ENCODE results near the gene FN1. TPM values are rescaled to one million over a fixed set of nuclear protein-coding genes. Genes with fewer than 3 reads are reported as not detected.

FN1 gene
- total and polyA plus RNA-seq, 7 donors: 16.0 to 64.3 (median 40.3) TPM

- intact Hi-C loops (cut with DNase I): no loop called here
- no peak for ATAC-seq
- H3K4me1 ChIP-seq: no peaks in the 10 kb centered on the region
- H3K36me3 ChIP-seq (ENCODE audit: insufficient read depth in 1 of 2, low read depth in 1 of 2): peaks cover 0 to 52% of the 10 kb centered on the region in 2 donors
- 96 to 99% (median 97%) methylated on average over 6 of the region's 6 CpGs for WGBS, 3 donors
- no peaks in the 10 kb centered on the region for H3K27me3 ChIP-seq (ENCODE audit: insufficient read depth in 3 of 3, low read length in 2 of 3)
- no peak overlapping the region for H3K27ac ChIP-seq
- no peaks in the 10 kb centered on the region for H3K9me3 ChIP-seq
- H3K4me3 ChIP-seq: no peak overlapping the region
- no peak for DNase-seq
- TF ChIP-seq, protein P1, sequence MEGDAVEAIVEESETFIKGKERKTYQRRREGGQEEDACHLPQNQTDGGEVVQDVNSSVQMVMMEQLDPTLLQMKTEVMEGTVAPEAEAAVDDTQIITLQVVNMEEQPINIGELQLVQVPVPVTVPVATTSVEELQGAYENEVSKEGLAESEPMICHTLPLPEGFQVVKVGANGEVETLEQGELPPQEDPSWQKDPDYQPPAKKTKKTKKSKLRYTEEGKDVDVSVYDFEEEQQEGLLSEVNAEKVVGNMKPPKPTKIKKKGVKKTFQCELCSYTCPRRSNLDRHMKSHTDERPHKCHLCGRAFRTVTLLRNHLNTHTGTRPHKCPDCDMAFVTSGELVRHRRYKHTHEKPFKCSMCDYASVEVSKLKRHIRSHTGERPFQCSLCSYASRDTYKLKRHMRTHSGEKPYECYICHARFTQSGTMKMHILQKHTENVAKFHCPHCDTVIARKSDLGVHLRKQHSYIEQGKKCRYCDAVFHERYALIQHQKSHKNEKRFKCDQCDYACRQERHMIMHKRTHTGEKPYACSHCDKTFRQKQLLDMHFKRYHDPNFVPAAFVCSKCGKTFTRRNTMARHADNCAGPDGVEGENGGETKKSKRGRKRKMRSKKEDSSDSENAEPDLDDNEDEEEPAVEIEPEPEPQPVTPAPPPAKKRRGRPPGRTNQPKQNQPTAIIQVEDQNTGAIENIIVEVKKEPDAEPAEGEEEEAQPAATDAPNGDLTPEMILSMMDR (IDR thresholded peaks at IDR 0.05): no peak
These were observed 60.4 kb downstream of the FN1 start for GRCh38 chr2:215375467-215375830.

- Histone ChIP-seq H3K36me3 (ENCODE audit: insufficient read depth in 1 of 2, low read depth in 1 of 2) (peaks cover 0 to 54% of the 10 kb centered on the region in 2 donors), H3K27ac (no peak overlapping the region), H3K4me1 (no peaks in the 10 kb centered on the region), H3K4me3 (no peak overlapping the region), H3K27me3 (ENCODE audit: insufficient read depth in 3 of 3, low read length in 2 of 3) (no peaks in the 10 kb centered on the region), H3K9me3 (no peaks in the 10 kb centered on the region)
- TF ChIP-seq, protein P1 (IDR thresholded peaks at IDR 0.05): no peak
- ATAC-seq (no peak), DNase-seq (no peak)
- 94 to 97% (median 95%) methylated on average over 10 of the region's 10 CpGs for WGBS, 3 donors
- intact Hi-C loops (cut with DNase I): no loop called here
These were observed 61.0 kb downstream of the FN1 start for GRCh38 chr2:215374642-215375466.

- TF ChIP-seq, protein P1 (IDR thresholded peaks at IDR 0.05): no peak
- Histone ChIP-seq H3K27me3 (ENCODE audit: insufficient read depth in 3 of 3, low read length in 2 of 3) (no peaks in the 10 kb centered on the region), H3K4me1 (no peaks in the 10 kb centered on the region), H3K27ac (no peak overlapping the region), H3K4me3 (no peak overlapping the region), H3K9me3 (no peaks in the 10 kb centered on the region), H3K36me3 (ENCODE audit: insufficient read depth in 1 of 2, low read depth in 1 of 2) (peaks cover 0 to 62% of the 10 kb centered on the region in 2 donors)
- ATAC-seq (no peak), DNase-seq (no peak)
- intact Hi-C loops (cut with DNase I): no loop called here
- 79 to 88% (median 80%) methylated on average over 1 of the region's 1 CpG for WGBS, 3 donors
These were observed 61.9 kb downstream of the FN1 start for GRCh38 chr2:215374002-215374401.

GRCh38 chr2:215372968-215373649 is 62.8 kb downstream of the FN1 start:
- intact Hi-C loops (cut with DNase I): no loop called here
- Histone ChIP-seq H3K4me3 (no peak overlapping the region), H3K36me3 (ENCODE audit: insufficient read depth in 1 of 2, low read depth in 1 of 2) (peaks cover 0 to 61% of the 10 kb centered on the region in 2 donors), H3K4me1 (no peaks in the 10 kb centered on the region), H3K27me3 (ENCODE audit: insufficient read depth in 3 of 3, low read length in 2 of 3) (no peaks in the 10 kb centered on the region), H3K9me3 (no peaks in the 10 kb centered on the region), H3K27ac (no peak overlapping the region)
- no peak for DNase-seq
- TF ChIP-seq, protein P1 (IDR thresholded peaks at IDR 0.05): no peak
- no peak for ATAC-seq
- WGBS, 3 donors: 89 to 93% (median 91%) methylated on average over 9 of the region's 9 CpGs
